DND-41 (cell line): ENCODE results near the gene OSM.

ENCODE experiments used
- ATAC-seq: fragments of 200-7000 bp; cut with Tn5 transposase; 3 replicates; pipeline ENCODE4 v1.9.1; 2021; ENCODE audit warnings: low read depth; ENCODE audit not compliant: insufficient read depth
- DNase-seq: peaks from one replicate; pipeline ENCODE4 v3.0.0-alpha.2; 2020
- H2AFZ ChIP-seq: 2 replicates; pipeline ENCODE4 v1.6.0; 2012; ENCODE audit warnings: low read depth, low read length
- H3K27ac ChIP-seq: 2 replicates; pipeline ENCODE4 v1.5.1; 2012; ENCODE audit warnings: low read length, inconsistent platforms
- H3K27me3 ChIP-seq: fragments of 200-600 bp; sonication (generic); 2 replicates; pipeline ENCODE4 v1.6.0; 2012; ENCODE audit warnings: low read length, mild to moderate bottlenecking, inconsistent platforms; ENCODE audit not compliant: insufficient read depth, poor library complexity
- H3K36me3 ChIP-seq: 2 replicates; pipeline ENCODE4 v1.5.1; 2012; ENCODE audit warnings: low read length, inconsistent platforms; ENCODE audit not compliant: insufficient read depth
- H3K4me1 ChIP-seq: 2 replicates; pipeline ENCODE4 v1.5.1; 2012; ENCODE audit warnings: mild to moderate bottlenecking, low read length; ENCODE audit not compliant: insufficient read depth
- H3K4me2 ChIP-seq: 2 replicates; pipeline ENCODE4 v1.6.0; 2012; ENCODE audit warnings: mild to moderate bottlenecking, moderate library complexity, low read length, inconsistent platforms; ENCODE audit not compliant: insufficient read depth
- H3K4me3 ChIP-seq, 2 experiments: fragments of 200-600 bp in 1 of 2; shearing (Covaris generic) in 1 of 2; 2 replicates each; pipeline ENCODE4 v1.5.1; 2012 to 2016; ENCODE audit warnings: inconsistent platforms in 2 of 2, low read length in 2 of 2, mild to moderate bottlenecking in 2 of 2, low read depth in 1 of 2, moderate library complexity in 1 of 2
- H3K79me2 ChIP-seq: 2 replicates; pipeline ENCODE4 v1.6.0; 2012; ENCODE audit warnings: low read length, inconsistent platforms; ENCODE audit not compliant: insufficient read depth
- H3K9ac ChIP-seq: 2 replicates; pipeline ENCODE4 v1.6.0; 2012; ENCODE audit warnings: low read depth, mild to moderate bottlenecking, inconsistent platforms, low read length, moderate library complexity
- H3K9me3 ChIP-seq: 2 replicates; pipeline ENCODE4 v1.5.1; 2012; ENCODE audit warnings: low read length, moderate library complexity, mild to moderate bottlenecking, inconsistent platforms; ENCODE audit not compliant: insufficient read depth, severe bottlenecking
- H4K20me1 ChIP-seq: 2 replicates; pipeline ENCODE4 v1.6.0; 2012; ENCODE audit warnings: low read length; ENCODE audit not compliant: insufficient read depth
- CTCF ChIP-seq: IDR thresholded peaks from 2 replicates; pipeline ENCODE4 v1.5.1; 2012; ENCODE audit warnings: borderline replicate concordance, low read length, moderate library complexity, mild to moderate bottlenecking; ENCODE audit not compliant: poor library complexity, severe bottlenecking; ENCODE audit errors: extremely low read depth
- EZH2 ChIP-seq: IDR thresholded peaks from 3 replicates; pipeline ENCODE4 v1.6.1; 2012; ENCODE audit warnings: borderline replicate concordance, low read depth, mild to moderate bottlenecking, moderate library complexity, low read length, inconsistent platforms; ENCODE audit not compliant: severe bottlenecking

The OSM gene

GRCh38 chr22:30214703-30215407 is 51.8 kb downstream of the OSM start:
- DNase-seq (peak; percentile 60), ATAC-seq (peak; percentile 69)
- no peak overlapping the region for H3K4me2 ChIP-seq
- H3K27ac ChIP-seq, result peak overlapping the region; percentile 7
- no peak overlapping the region for H3K9ac ChIP-seq
- no peaks in the 10 kb centered on the region for H4K20me1 ChIP-seq
- H3K4me1 ChIP-seq, result peaks cover 36% of the 10 kb centered on the region
- H3K79me2 ChIP-seq, result no peaks in the 10 kb centered on the region
- no peak overlapping the region for H3K4me3 ChIP-seq
- no peaks in the 10 kb centered on the region for H3K36me3 ChIP-seq
- H2AFZ ChIP-seq, result no peak overlapping the region
- H3K27me3 ChIP-seq, result no peaks in the 10 kb centered on the region
- TF ChIP-seq CTCF, result no peak
- no peak for TF ChIP-seq EZH2
- H3K9me3 ChIP-seq, result no peaks in the 10 kb centered on the region

GRCh38 chr22:30212996-30213441 is 53.6 kb downstream of the OSM start:
- no peaks in the 10 kb centered on the region for H3K79me2 ChIP-seq
- DNase-seq (peak; percentile 64), ATAC-seq (peak; percentile 83)
- no peak overlapping the region for H3K4me2 ChIP-seq
- H2AFZ ChIP-seq, result no peak overlapping the region
- H3K9ac ChIP-seq, result no peak overlapping the region
- no peaks in the 10 kb centered on the region for H3K27me3 ChIP-seq
- TF ChIP-seq CTCF, result no peak
- no peak for TF ChIP-seq EZH2
- peaks cover 28% of the 10 kb centered on the region for H3K4me1 ChIP-seq
- H3K4me3 ChIP-seq, result no peak overlapping the region
- no peaks in the 10 kb centered on the region for H4K20me1 ChIP-seq
- H3K9me3 ChIP-seq, result no peaks in the 10 kb centered on the region
- H3K36me3 ChIP-seq, result no peaks in the 10 kb centered on the region
- peak overlapping the region; percentile 33 for H3K27ac ChIP-seq
